ENCODE data around the gene PTGES.
A peak's percentile ranks its signal among the peaks of the same experiment; 100 is the strongest.

Gene PTGES

DNA sequence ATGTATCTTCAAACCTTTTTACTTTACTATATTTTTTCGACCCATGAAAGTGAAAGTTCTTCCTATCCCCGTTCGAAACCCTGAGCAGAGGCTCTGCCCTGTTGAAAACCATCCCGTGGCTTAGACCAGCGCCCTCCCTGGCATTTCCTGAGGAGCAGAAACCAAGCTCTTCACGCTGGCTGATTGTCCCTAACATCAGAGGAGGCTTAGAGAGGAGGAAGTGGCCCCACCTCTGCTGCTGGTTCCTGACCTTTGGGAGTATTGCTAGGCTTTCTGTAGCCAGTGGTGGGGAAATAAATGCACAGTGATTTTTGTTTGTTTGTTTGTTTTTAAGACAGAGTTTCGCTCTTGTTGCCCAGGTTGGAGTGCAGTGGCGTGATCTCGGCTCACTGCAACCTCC lies 4.2 kb upstream of the PTGES start:
- H2AK5ac ChIP-seq (ENCODE audit: low read length, severe bottlenecking): no peak overlapping the region
- H3K4me2 ChIP-seq (ENCODE audit: low read length, poor library complexity, severe bottlenecking): no peak overlapping the region
- no peaks in the 10 kb centered on the region for H3K79me1 ChIP-seq (replicated peaks; ENCODE audit: low read length, poor library complexity, severe bottlenecking)
- H3K36me3 ChIP-seq (ENCODE audit: control insufficient read depth in 1 of 2, insufficient read depth in 2 of 2, low read depth in 1 of 2, low read length in 2 of 2): no peaks in the 10 kb centered on the region
- H3K4me3 ChIP-seq (ENCODE audit: insufficient read depth in 1 of 2, low read depth in 1 of 2, low read length in 2 of 2): no peak overlapping the region
- no peaks in the 10 kb centered on the region for H3K9me3 ChIP-seq (ENCODE audit: control insufficient read depth, low read length)
- no peak overlapping the region for H2BK120ac ChIP-seq (ENCODE audit: low read depth, low read length)
- H2BK12ac ChIP-seq (ENCODE audit: low read length in 2 of 2): peak overlapping the region; percentile 38 to 75
- WGBS: 73% methylated on average over 9 of the region's 9 CpGs
- H3K18ac ChIP-seq (ENCODE audit: low read depth in 1 of 2, low read length in 2 of 2): peak overlapping the region in 1 of 2 experiments; percentile 53
- peaks cover 0 to 22% of the 10 kb centered on the region in 2 experiments for H3K27me3 ChIP-seq (ENCODE audit: control insufficient read depth in 1 of 2, insufficient read depth in 1 of 2, low read length in 2 of 2)
- H4K8ac ChIP-seq (ENCODE audit: low read length): peak overlapping the region; percentile 7
- no peak overlapping the region for H2AFZ ChIP-seq (ENCODE audit: low read depth, low read length)
- DNase-seq: peak; percentile 33
- H3K4me1 ChIP-seq (ENCODE audit: control insufficient read depth, insufficient read depth, low read depth, low read length): peaks cover 15% of the 10 kb centered on the region
- H3K14ac ChIP-seq (ENCODE audit: low read length in 2 of 2): no peak overlapping the region
- no peak overlapping the region for H3K23ac ChIP-seq (ENCODE audit: low read length in 2 of 2)
- no peak overlapping the region for H2BK5ac ChIP-seq (ENCODE audit: low read depth, low read length, poor library complexity, severe bottlenecking)
- H4K91ac ChIP-seq (ENCODE audit: low read length): no peak overlapping the region
- H3K9ac ChIP-seq (ENCODE audit: low read length): peak overlapping the region; percentile 58
- peak overlapping the region in 1 of 2 experiments; percentile 35 for H3K4ac ChIP-seq (ENCODE audit: low read depth in 1 of 2, low read length in 2 of 2)
- no peak overlapping the region for H2BK15ac ChIP-seq (ENCODE audit: low read depth, poor library complexity, severe bottlenecking)
- no peak overlapping the region for H3K27ac ChIP-seq (ENCODE audit: low read length, poor library complexity, severe bottlenecking)

GRCh38 chr9:129756191-129756590 lies 3.3 kb upstream of the PTGES start:
- Histone ChIP-seq H3K27ac (ENCODE audit: low read length, poor library complexity, severe bottlenecking) (no peak overlapping the region), H3K4ac (ENCODE audit: low read depth in 1 of 2, low read length in 2 of 2) (peak overlapping the region; percentile 1 to 9), H4K91ac (ENCODE audit: low read length) (no peak overlapping the region), H3K9ac (ENCODE audit: low read length) (no peak overlapping the region), H2BK5ac (ENCODE audit: low read depth, low read length, poor library complexity, severe bottlenecking) (no peak overlapping the region), H4K8ac (ENCODE audit: low read length) (no peak overlapping the region), H2BK15ac (ENCODE audit: low read depth, poor library complexity, severe bottlenecking) (no peak overlapping the region), H3K4me2 (ENCODE audit: low read length, poor library complexity, severe bottlenecking) (no peak overlapping the region), H3K9me3 (ENCODE audit: control insufficient read depth, low read length) (no peaks in the 10 kb centered on the region), H2AFZ (ENCODE audit: low read depth, low read length) (no peak overlapping the region), H3K79me1 (replicated peaks; ENCODE audit: low read length, poor library complexity, severe bottlenecking) (no peaks in the 10 kb centered on the region), H3K18ac (ENCODE audit: low read depth in 1 of 2, low read length in 2 of 2) (peak overlapping the region in 1 of 2 experiments; percentile 42), H3K36me3 (ENCODE audit: control insufficient read depth in 1 of 2, insufficient read depth in 2 of 2, low read depth in 1 of 2, low read length in 2 of 2) (no peaks in the 10 kb centered on the region), H2AK5ac (ENCODE audit: low read length, severe bottlenecking) (no peak overlapping the region), H3K14ac (ENCODE audit: low read length in 2 of 2) (peak overlapping the region in 1 of 2 experiments; percentile 58), H3K4me3 (ENCODE audit: insufficient read depth in 1 of 2, low read depth in 1 of 2, low read length in 2 of 2) (no peak overlapping the region), H2BK12ac (ENCODE audit: low read length in 2 of 2) (peak overlapping the region in 1 of 2 experiments; percentile 82), H2BK120ac (ENCODE audit: low read depth, low read length) (no peak overlapping the region), H3K27me3 (ENCODE audit: control insufficient read depth in 1 of 2, insufficient read depth in 1 of 2, low read length in 2 of 2) (peaks cover 0 to 28% of the 10 kb centered on the region in 2 experiments), H3K23ac (ENCODE audit: low read length in 2 of 2) (no peak overlapping the region), H3K4me1 (ENCODE audit: control insufficient read depth, insufficient read depth, low read depth, low read length) (peaks cover 11% of the 10 kb centered on the region)
- DNase-seq: no peak
- 97% methylated on average over 6 of the region's 6 CpGs for WGBS

DNA sequence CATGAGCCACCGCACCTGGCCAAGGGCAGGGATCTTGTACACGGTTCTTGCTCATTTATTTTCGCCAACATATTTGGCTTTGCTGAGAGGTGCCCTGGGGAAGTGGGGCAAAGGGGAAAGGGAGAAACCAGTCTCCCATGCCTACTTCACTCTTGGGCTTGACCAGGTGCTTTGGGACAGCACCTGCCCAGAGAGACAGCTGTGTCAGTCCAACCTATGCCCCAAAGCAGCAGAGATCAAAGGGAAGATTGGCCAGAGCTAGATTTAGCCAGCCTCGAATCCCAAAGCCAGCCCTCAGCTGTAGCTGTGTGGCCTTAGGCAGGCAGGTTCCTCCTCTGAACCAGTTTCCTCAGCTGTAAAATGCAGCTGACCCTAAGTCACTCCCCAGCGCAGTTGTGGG lies 2.3 kb upstream of the PTGES start:
- no peak overlapping the region for H3K4ac ChIP-seq (ENCODE audit: low read depth in 1 of 2, low read length in 2 of 2)
- no peak overlapping the region for H4K91ac ChIP-seq (ENCODE audit: low read length)
- no peak overlapping the region for H3K14ac ChIP-seq (ENCODE audit: low read length in 2 of 2)
- H2BK12ac ChIP-seq (ENCODE audit: low read length in 2 of 2): peak overlapping the region in 1 of 2 experiments; percentile 10
- H3K4me3 ChIP-seq (ENCODE audit: insufficient read depth in 1 of 2, low read depth in 1 of 2, low read length in 2 of 2): no peak overlapping the region
- H3K4me1 ChIP-seq (ENCODE audit: control insufficient read depth, insufficient read depth, low read depth, low read length): peaks cover 14% of the 10 kb centered on the region
- no peak overlapping the region for H2BK5ac ChIP-seq (ENCODE audit: low read depth, low read length, poor library complexity, severe bottlenecking)
- WGBS: 95% methylated on average over 5 of the region's 5 CpGs
- no peak overlapping the region for H2AFZ ChIP-seq (ENCODE audit: low read depth, low read length)
- no peak overlapping the region for H2BK15ac ChIP-seq (ENCODE audit: low read depth, poor library complexity, severe bottlenecking)
- no peak overlapping the region for H3K9ac ChIP-seq (ENCODE audit: low read length)
- no peak overlapping the region for H3K27ac ChIP-seq (ENCODE audit: low read length, poor library complexity, severe bottlenecking)
- no peaks in the 10 kb centered on the region for H3K9me3 ChIP-seq (ENCODE audit: control insufficient read depth, low read length)
- no peak overlapping the region for H3K18ac ChIP-seq (ENCODE audit: low read depth in 1 of 2, low read length in 2 of 2)
- no peaks in the 10 kb centered on the region for H3K36me3 ChIP-seq (ENCODE audit: control insufficient read depth in 1 of 2, insufficient read depth in 2 of 2, low read depth in 1 of 2, low read length in 2 of 2)
- no peak overlapping the region for H4K8ac ChIP-seq (ENCODE audit: low read length)
- H2AK5ac ChIP-seq (ENCODE audit: low read length, severe bottlenecking): no peak overlapping the region
- H2BK120ac ChIP-seq (ENCODE audit: low read depth, low read length): no peak overlapping the region
- H3K4me2 ChIP-seq (ENCODE audit: low read length, poor library complexity, severe bottlenecking): no peak overlapping the region
- DNase-seq: no peak
- no peak overlapping the region for H3K23ac ChIP-seq (ENCODE audit: low read length in 2 of 2)
- peaks cover 0 to 28% of the 10 kb centered on the region in 2 experiments for H3K27me3 ChIP-seq (ENCODE audit: control insufficient read depth in 1 of 2, insufficient read depth in 1 of 2, low read length in 2 of 2)
- H3K79me1 ChIP-seq (replicated peaks; ENCODE audit: low read length, poor library complexity, severe bottlenecking): no peaks in the 10 kb centered on the region

DNA sequence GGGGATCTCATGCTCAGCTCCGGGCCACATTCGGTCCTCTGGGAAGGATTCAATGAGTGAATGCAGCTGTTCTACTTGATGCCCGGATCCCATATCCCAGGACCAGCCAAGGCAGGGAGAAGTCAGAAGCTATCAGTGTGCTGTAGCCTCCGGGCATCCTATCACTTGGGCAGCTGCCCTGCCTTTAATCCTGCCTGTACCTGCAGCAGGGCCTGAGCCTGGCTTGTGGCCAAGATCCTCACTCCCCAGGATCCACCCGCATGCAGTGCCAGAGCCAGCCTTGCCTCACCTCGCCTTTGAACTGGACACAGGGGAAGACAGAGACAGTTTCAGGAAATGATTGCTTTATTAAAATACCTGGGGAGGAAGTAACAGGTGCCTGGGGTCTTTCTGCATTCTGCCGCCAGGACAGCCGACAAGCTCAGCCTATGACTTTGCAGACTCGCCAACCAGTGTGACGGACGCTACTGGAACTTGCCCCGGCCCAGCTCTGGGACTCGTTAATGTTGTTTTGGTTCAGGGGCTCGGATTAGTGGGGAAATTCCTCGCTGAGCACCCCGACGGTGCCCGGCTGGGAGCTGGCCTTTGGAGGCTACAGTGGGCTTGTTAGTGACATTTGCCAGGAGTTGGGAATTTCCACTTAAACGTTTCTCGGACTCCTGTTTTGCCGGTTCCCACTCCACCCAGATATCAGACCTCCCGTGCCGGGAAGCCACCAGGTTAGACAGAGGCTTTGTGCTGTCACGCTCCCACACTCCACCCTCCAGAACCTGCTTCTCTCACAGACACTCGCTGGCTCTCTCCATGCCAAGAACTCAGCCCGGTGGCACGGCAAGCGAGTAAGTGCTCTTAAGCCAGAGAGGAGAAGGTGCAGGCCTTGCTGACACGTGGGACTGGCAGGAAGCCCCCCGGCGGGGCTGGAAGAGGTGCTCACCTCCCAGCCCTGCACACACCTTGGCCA lies 721 bp downstream of the PTGES start:
- Histone ChIP-seq H2BK15ac (ENCODE audit: low read depth, poor library complexity, severe bottlenecking) (peak overlapping the region; percentile 84), H3K9me3 (ENCODE audit: control insufficient read depth, low read length) (no peaks in the 10 kb centered on the region), H3K4me2 (ENCODE audit: low read length, poor library complexity, severe bottlenecking) (no peak overlapping the region), H3K9ac (ENCODE audit: low read length) (peak overlapping the region; percentile 92), H3K4me1 (ENCODE audit: control insufficient read depth, insufficient read depth, low read depth, low read length) (peaks cover 19% of the 10 kb centered on the region), H3K36me3 (ENCODE audit: control insufficient read depth in 1 of 2, insufficient read depth in 2 of 2, low read depth in 1 of 2, low read length in 2 of 2) (peaks cover 0 to 24% of the 10 kb centered on the region in 2 experiments), H2BK120ac (ENCODE audit: low read depth, low read length) (peak overlapping the region; percentile 78), H3K14ac (ENCODE audit: low read length in 2 of 2) (peak overlapping the region in 1 of 2 experiments; percentile 13), H2BK5ac (ENCODE audit: low read depth, low read length, poor library complexity, severe bottlenecking) (no peak overlapping the region), H3K27me3 (ENCODE audit: control insufficient read depth in 1 of 2, insufficient read depth in 1 of 2, low read length in 2 of 2) (peaks cover 0 to 28% of the 10 kb centered on the region in 2 experiments), H3K27ac (ENCODE audit: low read length, poor library complexity, severe bottlenecking) (no peak overlapping the region), H2AFZ (ENCODE audit: low read depth, low read length) (no peak overlapping the region), H3K18ac (ENCODE audit: low read depth in 1 of 2, low read length in 2 of 2) (peak overlapping the region; percentile 53 to 83), H3K79me1 (replicated peaks; ENCODE audit: low read length, poor library complexity, severe bottlenecking) (no peaks in the 10 kb centered on the region), H3K4me3 (ENCODE audit: insufficient read depth in 1 of 2, low read depth in 1 of 2, low read length in 2 of 2) (peak overlapping the region in 1 of 2 experiments; percentile 91), H3K4ac (ENCODE audit: low read depth in 1 of 2, low read length in 2 of 2) (peak overlapping the region; percentile 4 to 81), H2BK12ac (ENCODE audit: low read length in 2 of 2) (peak overlapping the region; percentile 83 to 85), H4K91ac (ENCODE audit: low read length) (peak overlapping the region; percentile 78), H2AK5ac (ENCODE audit: low read length, severe bottlenecking) (no peak overlapping the region), H3K23ac (ENCODE audit: low read length in 2 of 2) (peak overlapping the region; percentile 2 to 41), H4K8ac (ENCODE audit: low read length) (peak overlapping the region; percentile 89)
- WGBS: 79% methylated on average over 31 of the region's 31 CpGs
- DNase-seq: peak; percentile 29

Data from mesenchymal stem cell (in vitro differentiated cells and primary cell).